GM19467 (cell line): ENCODE measurements around the gene CEP131.

ENCODE experiments used
- ATAC-seq: cut with Tn5 transposase; IDR thresholded peaks from one replicate; pipeline ENCODE4 v1.9.1; 2021; ENCODE audit warnings: mild to moderate bottlenecking, moderate library complexity; ENCODE audit not compliant: unreplicated experiment

CEP131 gene

DNA sequence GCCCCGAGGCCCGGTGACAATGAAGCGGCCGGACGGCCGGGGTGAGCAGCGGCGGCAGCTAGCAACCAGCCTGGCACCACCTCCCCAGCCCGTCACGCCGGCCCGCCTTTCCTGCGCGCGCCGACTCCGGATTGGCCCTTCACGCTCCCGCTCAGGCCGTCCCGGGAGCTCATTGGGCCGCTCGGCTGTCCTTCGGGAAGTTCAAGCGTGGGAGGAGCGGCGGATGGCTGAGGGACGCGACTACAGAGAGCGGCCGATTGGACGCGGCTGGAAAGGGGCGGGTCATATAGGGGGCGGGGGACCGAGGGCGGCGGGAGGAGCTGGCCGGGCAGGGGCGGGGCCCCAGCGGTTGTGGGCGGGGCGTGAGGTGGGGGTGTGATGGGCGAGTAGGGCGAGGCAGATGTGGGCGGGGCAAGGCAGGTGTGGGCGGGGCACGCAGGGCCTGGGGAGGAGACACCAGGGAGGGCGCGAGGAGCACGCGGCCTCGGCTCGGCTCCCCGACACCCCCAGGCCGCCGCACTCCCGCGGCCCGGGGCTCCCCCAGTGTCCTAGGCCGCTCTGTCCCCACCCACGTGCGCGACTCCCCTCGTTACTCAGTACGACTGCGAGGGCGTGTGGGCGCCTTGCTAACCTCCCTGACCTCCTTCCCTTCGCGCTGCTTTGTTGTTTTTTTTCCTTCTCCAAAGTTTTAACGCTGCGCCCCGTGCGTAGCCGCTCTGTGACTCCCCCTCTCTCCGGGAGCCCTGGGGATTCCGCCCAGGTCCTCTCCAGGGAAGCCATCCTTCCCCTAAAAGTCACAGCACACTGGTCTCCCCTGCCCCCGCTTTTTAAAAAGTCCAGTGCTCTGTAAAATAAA, at the start of gene CEP131:
Gene CEP131 (minus strand): TSS at position 60 of the 856 bp plus-strand sequence. CDS start 2,909 bp downstream, outside the sequence.
- peak; percentile 91 for ATAC-seq

DNA sequence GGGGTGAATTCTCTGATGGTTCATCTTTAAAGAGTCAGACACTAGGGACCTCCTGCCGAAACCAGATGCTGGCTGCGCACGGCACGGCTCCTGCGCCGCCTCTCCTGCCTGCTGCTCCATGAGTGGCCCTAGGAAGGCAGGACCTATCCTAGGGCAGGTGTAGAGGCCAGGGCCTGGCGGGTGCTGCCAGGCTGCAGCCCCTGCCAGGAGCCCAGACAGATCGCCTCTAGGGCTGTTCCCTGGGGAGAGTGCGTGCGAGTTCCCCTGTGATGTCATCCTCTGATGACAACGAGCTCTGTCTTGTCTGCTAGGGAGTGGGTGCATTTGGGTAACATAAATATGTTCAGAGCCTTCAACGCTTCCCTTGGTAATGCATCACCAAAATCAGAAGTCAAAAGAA, 48.5 kb upstream of the CEP131 start:
- no peak for ATAC-seq

DNA sequence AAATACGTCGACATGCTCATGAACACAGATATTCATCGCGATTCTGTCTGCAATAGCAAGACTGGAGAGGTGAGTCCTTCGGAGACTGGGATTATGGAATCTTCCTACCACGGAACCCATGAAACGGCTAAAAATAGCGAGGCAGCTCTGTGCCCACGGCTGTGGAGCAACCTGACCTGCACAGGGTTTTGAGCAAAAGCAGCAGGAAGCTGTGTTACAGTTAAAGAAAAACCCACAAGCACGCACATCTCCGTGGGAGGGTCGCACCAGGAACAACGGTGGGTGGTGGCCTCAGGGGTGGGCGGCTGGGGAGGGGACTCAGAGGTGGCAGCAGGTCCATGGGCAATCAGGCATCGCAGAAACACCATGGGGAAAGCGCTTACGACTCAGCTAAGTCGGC, 47.5 kb upstream of the CEP131 start:
- ATAC-seq = no peak

DNA sequence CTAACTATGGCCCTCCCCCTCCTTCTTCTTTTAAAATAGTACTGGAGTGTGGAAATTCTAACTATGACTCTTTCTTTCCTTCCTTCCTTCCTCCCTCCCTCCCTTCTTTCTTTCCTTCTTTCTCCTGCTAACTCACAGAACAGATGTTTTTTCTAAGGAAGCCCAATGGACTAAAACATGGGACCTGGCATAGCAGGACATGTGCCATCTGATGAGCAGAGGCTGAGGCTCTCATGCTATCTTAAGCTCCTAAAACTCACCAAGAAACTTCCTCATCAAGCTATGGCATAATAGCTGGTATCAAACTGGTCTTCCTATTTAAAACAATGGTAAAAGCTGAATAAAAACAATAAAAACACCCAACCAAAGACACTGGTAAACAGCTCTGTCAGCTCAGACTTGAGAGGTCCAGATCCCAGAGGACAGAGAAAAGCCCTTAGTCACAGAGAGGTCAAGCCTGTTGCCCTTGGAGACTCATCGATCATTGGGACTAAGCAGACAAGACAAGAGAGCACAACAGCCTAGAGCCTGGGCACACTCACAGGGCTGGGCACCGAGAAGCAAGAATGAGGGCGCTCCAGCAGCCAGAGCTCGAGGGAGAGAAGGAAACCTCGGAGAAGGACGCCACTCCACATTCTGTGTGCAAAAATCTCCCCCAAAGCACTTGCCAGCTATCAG, 44.8 kb upstream of the CEP131 start:
- ATAC-seq = no peak

DNA sequence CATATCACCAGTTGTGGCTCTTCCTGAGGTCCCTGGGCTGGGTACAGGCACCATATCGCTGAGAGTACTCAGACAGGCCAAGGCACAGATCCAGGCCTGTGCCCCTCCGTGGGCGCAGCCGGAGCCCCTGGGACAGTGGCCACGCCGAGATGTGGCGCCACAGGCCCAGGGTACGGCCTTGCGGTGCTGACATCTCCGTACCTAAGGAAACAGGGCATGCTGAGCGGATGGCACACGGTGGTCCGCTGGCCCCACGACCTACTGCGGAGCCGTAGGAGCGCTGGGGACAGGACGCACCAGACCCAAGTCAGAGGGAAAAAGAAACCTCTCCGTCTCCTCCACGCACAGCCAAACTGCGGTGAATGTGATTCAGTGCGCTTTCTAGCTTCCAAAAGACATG, 42.8 kb upstream of the CEP131 start:
- no peak for ATAC-seq

DNA sequence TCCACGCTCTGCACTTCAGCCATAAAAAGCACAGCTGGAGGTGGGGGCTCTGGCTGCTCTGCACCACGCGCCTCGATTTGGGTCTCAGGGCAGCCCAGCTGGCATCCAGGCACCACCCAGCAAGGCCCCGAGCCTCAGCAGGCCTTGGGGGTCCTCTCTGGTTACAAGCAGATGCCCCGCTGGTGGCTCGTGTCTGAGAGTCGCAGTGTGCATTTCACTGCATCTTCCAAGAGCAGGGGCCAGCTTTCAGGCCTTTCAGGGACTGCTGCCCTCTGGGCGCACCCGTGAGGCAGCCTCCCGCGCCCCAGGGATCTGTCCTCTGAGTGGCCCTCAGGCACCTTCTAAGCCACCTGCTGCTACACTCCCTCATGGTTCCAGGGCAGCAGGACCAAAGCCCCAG, 41.9 kb upstream of the CEP131 start:
- ATAC-seq = no peak

DNA sequence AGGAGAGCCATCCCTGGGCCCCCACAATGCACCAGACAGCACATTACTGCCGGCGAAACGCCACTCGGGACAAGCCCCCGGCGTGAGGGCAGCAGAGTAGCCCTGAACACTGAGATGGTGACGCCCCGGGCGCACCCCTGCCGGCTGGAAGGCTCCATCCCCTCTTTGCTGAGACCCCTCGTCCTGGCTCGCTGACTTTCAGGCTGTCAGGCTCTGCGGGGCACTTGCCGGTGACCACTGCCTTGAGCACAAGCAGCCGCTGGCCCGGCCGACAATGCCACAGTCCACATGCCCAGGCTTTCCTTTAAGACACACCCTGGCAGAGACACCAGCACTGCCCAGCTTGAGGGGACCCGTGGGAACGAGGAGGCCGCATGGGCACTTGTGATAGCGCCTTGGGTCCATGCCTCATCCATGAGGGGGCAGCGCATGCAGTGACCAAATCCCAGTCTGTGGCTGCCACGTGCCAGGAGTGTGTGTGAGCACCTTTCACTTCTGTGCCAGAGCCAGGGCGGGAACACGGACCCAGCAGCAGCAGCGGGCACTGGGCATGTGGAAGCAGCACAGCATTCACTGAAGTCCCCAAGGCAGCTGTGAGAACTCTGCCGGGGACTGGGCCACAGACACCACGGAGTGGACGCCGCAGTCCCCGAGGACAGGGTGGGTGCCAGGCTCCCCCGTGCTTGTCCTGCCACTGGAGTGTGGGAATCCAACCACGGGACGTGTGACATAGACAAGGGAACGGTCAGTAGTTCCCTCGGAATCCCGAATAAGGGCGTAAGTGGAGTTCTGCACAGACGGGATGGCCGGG, 40.8 kb upstream of the CEP131 start:
- no peak for ATAC-seq

DNA sequence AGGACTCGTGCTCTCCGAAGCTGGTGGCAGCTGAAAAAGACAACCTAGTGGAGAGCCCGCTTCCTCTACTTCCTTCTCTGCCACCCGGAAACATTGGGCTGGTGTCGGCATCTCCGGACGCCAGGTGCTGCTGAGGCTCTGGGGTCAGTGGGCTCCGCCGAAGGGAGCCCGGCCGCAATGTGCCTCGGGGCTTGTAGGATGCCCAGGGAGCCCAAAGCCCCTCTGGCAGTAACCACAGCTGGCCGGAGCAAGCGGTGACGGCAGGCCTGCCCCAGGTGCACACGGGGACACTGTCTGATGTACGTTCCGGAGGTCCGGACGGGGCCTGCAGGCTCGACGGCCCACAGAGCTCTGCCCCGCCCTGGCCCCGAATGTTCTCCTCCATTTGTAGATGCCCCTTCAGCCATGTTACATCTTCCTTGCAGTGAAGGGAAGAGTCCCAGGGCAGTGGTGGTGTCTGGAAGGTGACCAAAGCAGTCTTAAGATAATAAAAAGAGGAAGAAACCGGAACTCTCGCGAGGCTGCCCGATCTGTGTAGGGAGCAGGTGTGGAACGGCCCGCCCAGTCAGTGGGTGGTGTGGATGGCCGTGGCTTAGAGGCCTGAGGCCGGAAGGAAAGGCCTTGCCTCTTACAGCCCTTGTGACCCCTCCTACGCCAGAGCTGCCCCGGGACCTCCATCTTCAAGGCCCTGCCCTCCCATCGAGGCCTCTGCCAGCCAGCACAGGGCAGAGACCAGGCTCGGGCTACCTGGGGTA, 39.0 kb upstream of the CEP131 start:
- no peak for ATAC-seq

DNA sequence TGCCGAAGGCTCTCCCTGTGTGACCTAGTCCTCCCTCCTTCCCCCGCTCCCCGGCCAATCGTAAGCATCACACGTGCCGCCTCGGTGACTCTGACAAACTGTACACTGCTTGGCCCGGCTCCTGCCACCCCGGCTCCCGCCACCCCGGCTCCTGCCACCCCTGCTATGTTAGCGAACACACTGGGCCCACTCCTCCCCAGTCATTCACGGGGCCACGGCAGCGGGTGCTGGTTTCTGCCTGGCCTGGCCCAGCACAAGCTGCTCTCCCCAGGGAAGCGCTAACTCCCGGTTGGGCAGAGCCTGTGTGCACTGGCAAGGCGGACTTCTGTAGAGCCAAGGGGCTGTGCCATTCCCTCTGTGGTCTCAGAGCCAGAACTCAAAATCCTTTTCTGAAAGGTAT, 38.3 kb upstream of the CEP131 start:
- no peak for ATAC-seq

DNA sequence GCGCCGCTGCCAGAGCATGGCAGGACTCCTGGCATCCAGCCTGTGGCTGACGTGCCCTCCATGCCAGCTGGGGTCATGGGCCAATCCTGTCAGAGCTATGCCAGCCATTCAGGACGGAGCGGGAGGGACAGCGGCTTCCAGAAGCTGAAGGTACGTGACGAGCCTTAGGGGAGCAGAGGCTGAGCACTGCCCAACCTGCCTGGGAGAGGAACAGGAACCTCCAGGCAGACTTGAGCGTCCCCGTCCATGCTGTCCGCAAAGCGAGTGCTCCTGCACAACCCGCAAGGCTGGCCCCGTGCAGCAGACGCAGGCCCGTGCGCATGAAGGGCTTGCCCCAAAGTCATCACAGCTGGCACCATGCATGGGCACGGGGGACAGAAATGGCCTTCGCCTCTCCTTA, 37.9 kb upstream of the CEP131 start:
- ATAC-seq = no peak

DNA sequence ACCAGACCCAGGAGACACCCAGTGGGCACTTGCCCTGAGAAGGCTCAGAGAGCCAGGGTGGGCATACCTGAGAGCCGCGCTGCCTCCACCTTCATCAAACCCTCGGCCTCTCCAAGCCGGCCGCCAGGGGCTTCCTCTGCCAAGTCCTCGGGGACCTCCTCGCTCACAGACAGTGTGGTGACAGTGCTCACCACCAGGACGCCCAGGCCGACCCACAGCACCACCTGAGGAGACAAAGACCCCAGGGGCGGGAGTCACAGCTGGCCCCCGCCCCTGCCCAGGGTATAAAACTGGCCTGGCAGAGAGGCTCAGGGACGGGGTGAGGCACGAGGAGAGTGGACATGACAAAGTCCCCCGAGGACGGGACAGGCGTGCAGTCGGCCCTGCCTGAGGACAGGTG, 37.4 kb upstream of the CEP131 start:
- ATAC-seq = no peak

DNA sequence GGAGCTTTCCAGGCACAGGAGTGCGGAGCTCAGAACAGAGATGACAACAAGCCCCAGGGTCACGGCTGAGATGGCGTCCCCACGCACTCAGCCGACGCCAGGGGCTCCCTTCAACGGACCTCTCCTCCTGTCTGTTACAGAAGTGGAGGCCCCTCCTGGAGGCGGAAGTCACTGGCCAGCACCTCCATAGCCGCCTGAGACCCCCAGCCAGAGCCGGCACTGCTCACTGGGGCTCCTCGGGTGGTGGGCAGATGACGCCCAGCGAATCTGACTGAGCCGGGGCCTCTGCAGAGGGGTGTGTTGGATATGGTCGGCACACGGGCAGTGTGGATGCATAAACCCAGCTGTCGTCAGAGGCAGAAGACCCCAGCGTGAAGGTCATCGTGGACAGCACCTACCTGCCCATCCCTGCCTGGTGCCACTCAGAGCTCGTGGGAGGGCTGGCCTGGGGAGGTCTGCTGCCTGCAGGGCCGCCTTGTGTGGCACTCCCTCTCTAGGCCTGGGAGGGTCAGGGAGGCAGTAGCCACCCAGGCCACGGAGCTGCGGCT, 36.4 kb upstream of the CEP131 start:
- no peak for ATAC-seq

DNA sequence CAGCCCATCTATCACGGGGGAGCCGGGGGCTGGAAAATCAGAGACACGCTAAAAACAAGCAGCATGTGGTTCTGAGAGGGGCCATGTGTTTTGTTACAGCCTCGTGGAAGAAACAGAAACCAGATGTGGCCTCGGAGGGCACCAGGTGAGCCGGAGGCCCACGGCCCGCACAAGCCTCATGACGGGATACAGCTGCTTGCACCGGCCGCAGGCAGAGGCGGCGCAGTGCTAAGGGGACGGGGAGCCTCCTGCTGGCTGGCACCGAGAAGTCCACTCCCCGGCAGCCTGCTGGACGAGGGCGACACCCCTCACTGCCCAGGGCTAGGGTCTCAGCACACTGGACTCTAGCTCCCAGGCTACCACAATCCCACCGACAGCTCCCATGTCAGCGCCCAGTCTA, 35.5 kb upstream of the CEP131 start:
- ATAC-seq = no peak

DNA sequence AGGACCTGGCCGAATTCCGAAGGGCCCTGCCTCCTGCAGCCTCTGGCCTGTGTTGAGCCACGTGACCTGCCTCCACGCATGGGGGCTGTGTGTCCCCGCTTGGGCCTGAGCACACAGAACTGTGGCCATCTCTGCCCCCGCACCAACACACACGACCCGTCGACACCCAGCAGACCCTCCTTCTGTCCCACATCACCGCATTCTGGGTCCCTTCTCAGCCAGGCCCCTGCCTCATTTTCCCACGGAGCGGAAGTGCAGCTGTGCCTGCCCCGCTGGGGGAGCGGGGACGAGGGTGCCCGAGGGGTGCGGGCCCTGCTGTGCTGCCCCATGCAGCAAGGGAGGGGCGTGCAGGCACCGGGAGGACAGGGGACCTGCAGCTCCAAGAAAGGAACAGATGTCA, 34.8 kb upstream of the CEP131 start:
- no peak for ATAC-seq

DNA sequence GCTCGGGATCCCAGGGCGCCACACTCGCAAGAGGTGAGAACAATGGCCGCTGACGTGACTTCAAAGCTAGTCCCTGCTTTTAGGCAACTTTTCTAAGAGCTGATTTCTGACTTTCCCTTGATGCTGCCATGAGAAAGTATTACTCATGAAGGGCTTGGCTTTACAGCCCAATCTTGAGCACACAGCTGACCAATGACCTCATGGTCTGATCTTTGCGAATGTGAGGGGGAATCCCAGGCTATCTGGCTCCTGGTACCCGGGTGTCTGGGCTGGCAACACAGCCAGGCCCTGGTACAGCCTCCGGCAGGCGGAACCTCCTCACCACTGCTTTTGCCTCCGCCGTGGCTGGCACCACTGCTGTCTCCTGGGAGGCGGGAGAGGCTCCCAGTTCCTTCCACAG, 33.9 kb upstream of the CEP131 start:
- ATAC-seq = no peak

DNA sequence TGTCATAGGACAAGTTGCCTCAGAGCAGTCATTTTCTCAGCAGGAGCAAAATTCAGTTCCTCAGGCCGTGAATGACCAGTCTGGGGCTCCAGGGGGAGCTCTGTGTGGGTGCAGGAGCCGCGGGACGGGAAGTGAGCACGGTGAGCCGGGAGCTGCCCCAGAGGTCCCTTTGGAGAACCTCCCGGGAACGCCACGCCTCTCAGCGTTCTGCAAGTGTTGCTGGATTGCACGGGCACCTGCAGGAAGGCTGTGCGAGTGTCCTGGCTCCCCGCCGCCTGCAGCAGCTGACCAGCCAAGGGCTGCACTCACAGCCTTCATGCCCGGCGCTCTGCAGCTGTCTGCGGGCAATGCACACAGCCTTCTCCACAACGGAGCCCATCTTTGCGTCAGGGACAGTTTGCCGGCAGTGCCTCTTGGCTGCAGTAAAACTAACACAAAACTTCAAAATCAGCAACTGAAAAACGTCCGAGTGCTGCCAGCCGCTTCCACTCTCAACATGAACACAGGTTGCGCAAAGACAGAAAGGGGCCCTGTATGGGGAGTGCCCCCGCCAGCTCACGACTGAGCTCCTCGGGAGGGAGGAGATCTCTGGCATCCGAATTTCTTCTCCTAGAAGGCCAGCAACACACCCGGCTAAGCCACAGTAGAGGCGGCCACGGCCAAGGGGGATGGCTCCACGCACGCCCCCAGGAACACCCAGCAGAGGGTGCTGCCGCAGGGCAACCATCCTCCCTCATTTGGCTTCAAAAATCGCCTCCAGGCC, 32.4 kb upstream of the CEP131 start:
- no peak for ATAC-seq

DNA sequence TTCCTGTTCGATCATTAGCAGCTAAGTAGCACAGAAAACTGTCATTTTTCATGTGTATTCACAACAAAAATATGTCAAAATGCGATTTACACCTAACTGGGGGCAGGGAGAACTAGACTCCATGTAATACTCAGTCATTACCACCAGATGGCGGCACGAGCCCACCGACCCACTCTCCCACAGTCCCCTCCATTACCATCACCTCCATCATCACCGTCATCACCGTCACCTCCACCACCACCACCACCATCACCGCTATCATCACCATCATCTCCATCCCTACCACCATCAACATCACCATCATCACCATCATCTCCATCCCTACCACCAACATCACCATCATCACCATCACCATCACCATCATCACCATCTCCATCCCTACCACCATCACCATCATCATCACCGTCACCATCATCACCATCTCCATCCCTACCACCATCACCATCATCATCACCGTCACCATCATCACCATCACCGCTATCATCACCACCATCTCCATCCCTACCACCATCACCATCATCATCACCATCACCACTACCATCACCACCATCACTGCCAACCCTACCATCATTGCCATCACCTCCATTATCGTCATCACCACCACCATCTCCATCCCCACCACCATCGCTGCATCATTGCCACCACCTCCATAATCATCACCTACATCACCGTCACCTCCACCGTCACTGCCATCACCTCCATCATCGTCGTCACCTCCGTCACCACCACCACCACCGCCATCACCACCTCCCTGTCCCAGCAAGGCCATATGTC, 30.8 kb upstream of the CEP131 start:
- ATAC-seq = no peak

DNA sequence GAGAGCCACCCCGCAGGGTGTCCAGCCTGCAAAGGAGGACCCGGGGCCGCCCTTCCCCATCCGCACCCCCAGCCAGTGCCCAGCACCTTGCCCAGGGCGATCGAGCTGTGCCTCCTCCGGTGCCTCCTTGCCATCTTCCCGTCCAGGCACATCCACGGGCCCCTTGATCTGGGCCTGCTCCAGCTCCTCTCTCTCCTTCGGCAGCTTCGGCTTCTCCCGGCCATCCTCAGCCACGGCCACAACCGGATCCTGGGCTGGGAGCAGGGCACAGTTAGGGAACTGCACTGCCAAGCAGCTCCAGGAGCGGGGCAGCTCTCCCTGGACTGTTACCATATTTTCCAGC, 30.2 kb upstream of the CEP131 start:
- ATAC-seq = no peak

DNA sequence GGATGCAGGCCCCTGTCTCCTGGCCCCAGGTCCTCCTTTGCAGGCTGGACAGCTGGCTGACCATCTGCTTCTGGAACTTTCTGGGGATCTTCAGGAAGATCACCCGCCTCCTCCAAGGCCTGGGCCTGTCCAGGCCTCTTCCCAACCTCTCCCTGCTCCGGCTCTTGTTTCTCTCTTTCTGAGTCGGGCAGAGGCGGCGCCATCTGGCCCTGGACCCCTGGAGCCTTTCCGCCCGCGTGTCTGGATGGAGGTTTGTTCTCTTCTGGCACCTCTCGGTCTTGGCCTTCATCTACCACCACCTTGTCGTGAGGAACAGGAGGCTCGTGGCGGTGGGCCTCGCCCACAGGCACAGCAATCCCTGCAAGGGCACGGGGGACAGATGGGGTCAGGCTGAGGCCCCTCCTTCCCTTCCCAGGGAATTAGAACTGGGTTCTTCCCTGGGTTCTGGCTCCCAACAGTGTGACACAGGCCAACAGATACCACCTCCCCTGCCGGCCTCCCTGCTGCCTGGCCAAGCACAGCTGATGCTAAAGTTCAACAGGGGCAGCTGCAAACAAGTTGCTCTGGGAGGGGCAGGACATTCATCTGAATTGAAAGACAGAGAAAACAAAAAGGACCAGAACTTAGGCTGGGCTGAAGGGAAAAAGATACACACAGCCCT, 29.7 kb upstream of the CEP131 start:
- ATAC-seq = no peak
